Neural cell (in vitro differentiated cells): ENCODE measurements around the gene CIITA. TPM values are rescaled to one million over a fixed set of nuclear protein-coding genes. Genes with fewer than 3 reads are reported as not detected.
"Not testable (repeated sequence)": the region's sequence is repeated elsewhere in the genome, so short reads cannot be mapped to it uniquely, and the experiment has no call there.

Experiments
- H2AFZ ChIP-seq: fragments of 200-600, 300-800 bp; sonication (generic), shearing (Covaris generic); 2 replicates; pipeline ENCODE4 v1.6.0; 2014; ENCODE audit warnings: low read depth, mild to moderate bottlenecking, antibody characterized with exemption, low read length, moderate library complexity
- H3F3A ChIP-seq: fragments of 200-600 bp; shearing (Covaris generic); 2 replicates; pipeline ENCODE4 v1.6.1; 2016; ENCODE audit warnings: mild to moderate bottlenecking, moderate library complexity, mixed read lengths, antibody characterized with exemption, low read length; ENCODE audit not compliant: insufficient read depth, poor library complexity, severe bottlenecking
- H3K27ac ChIP-seq: fragments of 200-600, 300-800 bp; sonication (generic), shearing (Covaris generic); 2 replicates; pipeline ENCODE4 v1.5.1; 2014; ENCODE audit warnings: mild to moderate bottlenecking, low read length, moderate library complexity
- H3K27me3 ChIP-seq: fragments of 300-800, 200-600 bp; sonication (generic), shearing (Covaris generic); 2 replicates; pipeline ENCODE4 v1.6.0; 2014; ENCODE audit warnings: mild to moderate bottlenecking, low read depth, low read length, moderate library complexity; ENCODE audit not compliant: insufficient read depth
- H3K36me3 ChIP-seq: fragments of 300-800, 200-600 bp; sonication (generic), shearing (Covaris generic); 2 replicates; pipeline ENCODE4 v1.5.1; 2014; ENCODE audit warnings: mild to moderate bottlenecking, antibody characterized with exemption, low read length, moderate library complexity; ENCODE audit not compliant: insufficient read depth
- H3K4me2 ChIP-seq: fragments of 300-800, 200-600 bp; sonication (generic), shearing (Covaris generic); 2 replicates; pipeline ENCODE4 v1.6.0; 2014; ENCODE audit warnings: mild to moderate bottlenecking, low read length
- H3K4me3 ChIP-seq: fragments of 300-800, 200-600 bp; sonication (generic), shearing (Covaris generic); 2 replicates; pipeline ENCODE4 v1.5.1; 2014; ENCODE audit warnings: mild to moderate bottlenecking, low read length, moderate library complexity
- H3K79me2 ChIP-seq: fragments of 200-600 bp; shearing (Covaris generic); replicated peaks from 2 replicates; pipeline ENCODE4 v1.6.0; 2014; ENCODE audit warnings: mild to moderate bottlenecking, low read length, moderate library complexity; ENCODE audit not compliant: insufficient read depth
- H3K9ac ChIP-seq: fragments of 300-800, 200-600 bp; sonication (generic), shearing (Covaris generic); 2 replicates; pipeline ENCODE4 v1.6.1; 2016; ENCODE audit warnings: mild to moderate bottlenecking, low read length, mixed read lengths
- H3K9me2 ChIP-seq: fragments of 200-600 bp; shearing (Covaris generic); 2 replicates; pipeline ENCODE4 v1.6.1; 2016; ENCODE audit warnings: mild to moderate bottlenecking, low read length, mixed read lengths; ENCODE audit not compliant: insufficient read depth
- H3K9me3 ChIP-seq: fragments of 200-600, 300-800 bp; sonication (generic), shearing (Covaris generic); 2 replicates; pipeline ENCODE4 v1.6.1; 2016; ENCODE audit warnings: mild to moderate bottlenecking, mixed run types, low read length, moderate library complexity, mixed read lengths
- H4K20me1 ChIP-seq: fragments of 200-600 bp; shearing (Covaris generic); 2 replicates; pipeline ENCODE4 v1.6.1; 2016; ENCODE audit warnings: mild to moderate bottlenecking, mixed run types; ENCODE audit not compliant: insufficient read depth
- EP300 ChIP-seq: fragments of 450-650 bp; conservative IDR thresholded peaks from 2 replicates; pipeline ENCODE4 v1.6.1; 2014; ENCODE audit warnings: antibody characterized with exemption, mild to moderate bottlenecking, moderate library complexity; ENCODE audit not compliant: poor library complexity, severe bottlenecking
- EZH2 ChIP-seq: fragments of 200-600, 300-800 bp; shearing (Covaris generic), sonication (generic); IDR thresholded peaks from 2 replicates; pipeline ENCODE4 v1.6.1; 2014; ENCODE audit warnings: antibody characterized with exemption, low read length, borderline replicate concordance, mild to moderate bottlenecking; ENCODE audit not compliant: insufficient read depth, poor library complexity, severe bottlenecking
- MXI1 ChIP-seq: fragments of 450-650 bp; conservative IDR thresholded peaks from 2 replicates; pipeline ENCODE4 v1.6.1; 2014; ENCODE audit warnings: antibody characterized with exemption, mild to moderate bottlenecking; ENCODE audit not compliant: poor library complexity, severe bottlenecking
- POLR2AphosphoS5 ChIP-seq: IDR thresholded peaks from 2 replicates; pipeline ENCODE4 v1.6.1; 2012
- RAD21 ChIP-seq: fragments of 450-650 bp; conservative IDR thresholded peaks from 2 replicates; pipeline ENCODE4 v1.6.1; 2014; ENCODE audit warnings: antibody characterized with exemption, mild to moderate bottlenecking, moderate library complexity
- SMC3 ChIP-seq: fragments of 450-650 bp; conservative IDR thresholded peaks from 2 replicates; pipeline ENCODE4 v1.6.1; 2014; ENCODE audit warnings: antibody characterized with exemption, mild to moderate bottlenecking, moderate library complexity; ENCODE audit not compliant: poor library complexity
- TAF1 ChIP-seq: IDR thresholded peaks from 2 replicates; pipeline ENCODE4 v1.6.1; 2012; ENCODE audit warnings: low read depth
- polyA plus RNA-seq: library from polyadenylated mRNA; depleted of rRNA; stranded (reverse); fragments of >200 nt; gene quantifications from 2 replicates; pipeline ENCODE4 v1.2.3, GENCODE V29; 2014
- TF ChIP-seq, protein P1 (sequence below): fragments of 450-650 bp; IDR thresholded peaks from 2 replicates; pipeline ENCODE4 v1.5.1; 2014; ENCODE audit warnings: antibody characterized with exemption, mild to moderate bottlenecking, moderate library complexity; ENCODE audit not compliant: poor library complexity, severe bottlenecking
- TF ChIP-seq, protein P2 (sequence below): IDR thresholded peaks from 2 replicates; pipeline ENCODE4 v1.6.1; 2012; ENCODE audit warnings: borderline replicate concordance

The CIITA gene
- polyA plus RNA-seq, 1 donor from 2014 or later = not detected

DNA sequence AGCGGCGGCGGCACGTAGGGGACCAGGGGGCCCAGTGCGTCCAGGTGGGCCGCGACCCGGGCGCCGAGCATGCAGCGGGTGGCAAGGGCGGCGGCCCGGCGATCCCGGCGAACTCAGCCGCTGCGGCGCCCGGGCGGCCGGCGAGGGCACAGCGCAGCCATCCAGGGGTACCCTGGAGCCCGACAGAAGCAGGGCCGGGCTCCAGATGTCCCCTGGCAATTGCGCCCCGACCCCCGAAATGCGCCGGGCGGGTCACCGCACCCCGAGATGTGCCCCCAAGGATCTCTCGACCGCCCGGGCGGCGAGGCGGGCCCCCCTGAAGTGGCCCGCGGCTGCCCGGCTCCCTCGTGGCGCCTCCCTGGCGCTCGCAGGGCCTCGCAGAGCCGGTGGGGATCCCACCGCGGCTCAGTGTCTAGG lies 64.9 kb downstream of the CIITA start:
- TF ChIP-seq MXI1 = peak; percentile 53
- peak overlapping the region; percentile 77 for H3K4me3 ChIP-seq
- H3K9me3 ChIP-seq, H3K27ac ChIP-seq, H3K4me2 ChIP-seq, H3K36me3 ChIP-seq, H4K20me1 ChIP-seq, H3F3A ChIP-seq, H3K9me2 ChIP-seq, H2AFZ ChIP-seq, H3K27me3 ChIP-seq: not testable (repeated sequence)
- peak overlapping the region; percentile 63 for H3K9ac ChIP-seq
- H3K79me2 ChIP-seq = peaks cover 26% of the 10 kb centered on the region

DNA sequence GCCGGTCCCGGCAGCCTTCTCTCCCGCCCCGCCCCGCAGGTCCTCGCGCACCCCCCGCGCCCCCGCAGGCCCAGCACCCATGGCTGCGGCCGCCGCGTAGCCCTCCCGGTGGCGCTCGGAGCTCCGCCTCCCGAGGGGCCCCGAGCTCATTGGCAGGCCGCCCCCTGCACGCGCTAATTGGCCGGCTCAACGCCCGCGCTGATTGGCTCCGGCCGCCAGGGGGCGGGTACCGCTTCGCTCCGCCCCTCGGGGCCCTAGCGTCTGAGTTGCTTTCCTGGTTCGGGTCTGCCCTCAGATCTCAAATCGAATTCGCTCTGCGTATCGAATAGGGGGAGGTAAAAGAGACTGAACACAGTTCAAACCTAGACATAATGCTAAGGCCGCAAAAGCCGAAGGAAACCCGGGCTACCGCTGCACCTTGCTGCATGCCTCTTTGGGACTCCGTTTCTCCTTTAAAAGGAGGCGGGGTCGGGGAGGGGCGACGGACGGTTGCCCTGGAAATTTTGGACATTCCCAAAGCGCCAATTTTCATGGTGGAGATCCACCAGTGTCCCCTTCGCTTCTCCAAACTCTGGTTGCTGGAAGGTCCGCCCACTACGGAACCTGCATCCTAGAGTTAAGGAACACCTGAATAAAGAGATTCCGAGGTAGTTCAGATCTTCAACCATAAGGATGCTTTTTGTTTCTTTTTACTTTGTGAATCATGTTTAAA lies 65.5 kb downstream of the CIITA start, which contains the start of gene DEXI:
DEXI (minus strand) TSS at position 117 of the 712 bp plus-strand sequence. CDS start 463 bp downstream, outside the sequence.
- Histone ChIP-seq H3K9ac (peak within 1 kb of the TSS; percentile 63), H3K4me2 (peak within 1 kb of the TSS; percentile 88), H3K36me3 (no peaks in the 10 kb centered on the region), H3F3A (no peaks in the 10 kb centered on the region), H4K20me1 (no peaks in the 10 kb centered on the region), H3K27ac (no peak within 1 kb of the TSS), H3K4me3 (peak within 1 kb of the TSS; percentile 77), H3K9me2 (no peaks in the 10 kb centered on the region), H2AFZ (no peak within 1 kb of the TSS), H3K79me2 (peaks cover 26% of the 10 kb centered on the region), H3K27me3 (no peaks in the 10 kb centered on the region), H3K9me3 (no peaks in the 10 kb centered on the region)
- TF ChIP-seq EZH2 = no peak
- TF ChIP-seq EP300 = no peak
- TF ChIP-seq MXI1 = no peak
- peak; percentile 85 for TF ChIP-seq POLR2AphosphoS5

DNA sequence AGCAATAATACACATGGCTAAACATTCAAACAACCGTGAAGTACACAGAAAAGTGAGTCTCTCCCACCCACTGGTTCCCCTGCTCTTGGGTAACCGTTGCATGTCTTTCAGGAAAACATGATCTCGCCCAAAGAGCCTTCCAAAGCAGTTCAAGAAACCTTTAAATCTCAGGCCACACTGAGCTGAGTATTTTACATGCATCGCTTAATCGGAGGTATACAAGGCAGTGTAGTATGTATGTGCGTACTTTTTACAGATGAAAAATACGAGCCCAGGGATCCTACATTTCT lies 66.0 kb downstream of the CIITA start:
- peaks cover 26% of the 10 kb centered on the region for H3K79me2 ChIP-seq
- no peak overlapping the region for H3K27ac ChIP-seq
- H3K9me2 ChIP-seq = no peaks in the 10 kb centered on the region
- no peak overlapping the region for H2AFZ ChIP-seq
- H4K20me1 ChIP-seq = no peaks in the 10 kb centered on the region
- H3K27me3 ChIP-seq = no peaks in the 10 kb centered on the region
- H3K9me3 ChIP-seq = no peaks in the 10 kb centered on the region
- no peak overlapping the region for H3K9ac ChIP-seq
- H3K36me3 ChIP-seq = no peaks in the 10 kb centered on the region
- no peaks in the 10 kb centered on the region for H3F3A ChIP-seq
- no peak for TF ChIP-seq POLR2AphosphoS5
- no peak overlapping the region for H3K4me2 ChIP-seq
- H3K4me3 ChIP-seq = peak overlapping the region; percentile 77

DNA sequence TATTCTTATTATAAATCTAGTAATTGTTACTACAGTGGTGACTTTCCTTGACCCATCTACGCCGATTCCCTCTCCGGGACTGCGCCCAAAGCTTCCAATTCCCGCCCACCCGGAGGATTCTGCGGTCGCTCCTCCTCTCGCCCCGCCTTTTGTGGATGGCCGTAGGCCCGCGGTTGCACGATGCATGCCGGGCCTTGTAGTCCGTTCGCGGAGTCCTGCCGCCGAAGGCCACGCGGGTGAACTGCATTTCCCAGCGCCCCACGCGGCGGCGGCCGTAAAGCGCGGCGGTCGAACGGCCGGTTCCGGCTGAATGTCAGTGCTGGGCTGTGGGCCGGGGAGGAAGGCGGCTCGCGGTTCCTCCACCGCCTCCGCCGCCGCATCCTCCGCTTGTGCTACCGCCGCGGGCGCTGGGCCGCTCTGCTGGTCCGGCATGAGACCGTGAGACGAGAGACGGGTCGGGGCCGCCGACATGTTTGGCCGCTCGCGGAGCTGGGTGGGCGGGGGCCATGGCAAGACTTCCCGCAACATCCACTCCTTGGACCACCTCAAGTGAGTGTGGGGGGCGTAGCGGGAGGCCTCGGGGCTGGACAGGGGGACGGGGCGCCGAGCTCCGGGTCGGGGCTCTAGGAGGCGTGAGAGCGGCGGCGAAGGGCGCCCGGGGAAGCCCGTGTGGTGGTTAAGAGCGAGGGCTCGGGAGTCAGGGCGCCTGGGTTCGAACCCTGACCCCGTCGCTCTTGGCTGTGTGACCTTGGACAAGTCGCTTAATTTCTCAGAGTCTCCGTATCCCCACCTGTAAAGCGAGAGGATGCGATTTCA lies 67.5 kb downstream of the CIITA start, which contains the start of gene CLEC16A:
CLEC16A (plus strand) TSS at position 316 of the 816 bp plus-strand sequence; CDS start at position 470, 154 bp downstream.
- Histone ChIP-seq H3K79me2 (peaks cover 26% of the 10 kb centered on the region), H3K4me2 (peak within 1 kb of the TSS; percentile 84), H3K9ac (peak within 1 kb of the TSS; percentile 77), H4K20me1 (no peaks in the 10 kb centered on the region), H3K4me3 (peak within 1 kb of the TSS; percentile 99), H3K36me3 (no peaks in the 10 kb centered on the region), H3K9me3 (no peaks in the 10 kb centered on the region), H3K27ac (peak within 1 kb of the TSS; percentile 48), H3K27me3 (no peaks in the 10 kb centered on the region), H3F3A (no peaks in the 10 kb centered on the region), H3K9me2 (no peaks in the 10 kb centered on the region), H2AFZ (peak within 1 kb of the TSS; percentile 51)
- TF ChIP-seq, protein P1, sequence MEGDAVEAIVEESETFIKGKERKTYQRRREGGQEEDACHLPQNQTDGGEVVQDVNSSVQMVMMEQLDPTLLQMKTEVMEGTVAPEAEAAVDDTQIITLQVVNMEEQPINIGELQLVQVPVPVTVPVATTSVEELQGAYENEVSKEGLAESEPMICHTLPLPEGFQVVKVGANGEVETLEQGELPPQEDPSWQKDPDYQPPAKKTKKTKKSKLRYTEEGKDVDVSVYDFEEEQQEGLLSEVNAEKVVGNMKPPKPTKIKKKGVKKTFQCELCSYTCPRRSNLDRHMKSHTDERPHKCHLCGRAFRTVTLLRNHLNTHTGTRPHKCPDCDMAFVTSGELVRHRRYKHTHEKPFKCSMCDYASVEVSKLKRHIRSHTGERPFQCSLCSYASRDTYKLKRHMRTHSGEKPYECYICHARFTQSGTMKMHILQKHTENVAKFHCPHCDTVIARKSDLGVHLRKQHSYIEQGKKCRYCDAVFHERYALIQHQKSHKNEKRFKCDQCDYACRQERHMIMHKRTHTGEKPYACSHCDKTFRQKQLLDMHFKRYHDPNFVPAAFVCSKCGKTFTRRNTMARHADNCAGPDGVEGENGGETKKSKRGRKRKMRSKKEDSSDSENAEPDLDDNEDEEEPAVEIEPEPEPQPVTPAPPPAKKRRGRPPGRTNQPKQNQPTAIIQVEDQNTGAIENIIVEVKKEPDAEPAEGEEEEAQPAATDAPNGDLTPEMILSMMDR = peak; percentile 37
- TF ChIP-seq EZH2 (no peak), RAD21 (peak; percentile 27), MXI1 (peak; percentile 83), POLR2AphosphoS5 (peak; percentile 81), TAF1 (peak; percentile 80), EP300 (peak; percentile 39), SMC3 (peak; percentile 27)
- TF ChIP-seq, protein P2, sequence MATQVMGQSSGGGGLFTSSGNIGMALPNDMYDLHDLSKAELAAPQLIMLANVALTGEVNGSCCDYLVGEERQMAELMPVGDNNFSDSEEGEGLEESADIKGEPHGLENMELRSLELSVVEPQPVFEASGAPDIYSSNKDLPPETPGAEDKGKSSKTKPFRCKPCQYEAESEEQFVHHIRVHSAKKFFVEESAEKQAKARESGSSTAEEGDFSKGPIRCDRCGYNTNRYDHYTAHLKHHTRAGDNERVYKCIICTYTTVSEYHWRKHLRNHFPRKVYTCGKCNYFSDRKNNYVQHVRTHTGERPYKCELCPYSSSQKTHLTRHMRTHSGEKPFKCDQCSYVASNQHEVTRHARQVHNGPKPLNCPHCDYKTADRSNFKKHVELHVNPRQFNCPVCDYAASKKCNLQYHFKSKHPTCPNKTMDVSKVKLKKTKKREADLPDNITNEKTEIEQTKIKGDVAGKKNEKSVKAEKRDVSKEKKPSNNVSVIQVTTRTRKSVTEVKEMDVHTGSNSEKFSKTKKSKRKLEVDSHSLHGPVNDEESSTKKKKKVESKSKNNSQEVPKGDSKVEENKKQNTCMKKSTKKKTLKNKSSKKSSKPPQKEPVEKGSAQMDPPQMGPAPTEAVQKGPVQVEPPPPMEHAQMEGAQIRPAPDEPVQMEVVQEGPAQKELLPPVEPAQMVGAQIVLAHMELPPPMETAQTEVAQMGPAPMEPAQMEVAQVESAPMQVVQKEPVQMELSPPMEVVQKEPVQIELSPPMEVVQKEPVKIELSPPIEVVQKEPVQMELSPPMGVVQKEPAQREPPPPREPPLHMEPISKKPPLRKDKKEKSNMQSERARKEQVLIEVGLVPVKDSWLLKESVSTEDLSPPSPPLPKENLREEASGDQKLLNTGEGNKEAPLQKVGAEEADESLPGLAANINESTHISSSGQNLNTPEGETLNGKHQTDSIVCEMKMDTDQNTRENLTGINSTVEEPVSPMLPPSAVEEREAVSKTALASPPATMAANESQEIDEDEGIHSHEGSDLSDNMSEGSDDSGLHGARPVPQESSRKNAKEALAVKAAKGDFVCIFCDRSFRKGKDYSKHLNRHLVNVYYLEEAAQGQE = peak; percentile 47
